GM15510 (cell line): ENCODE data around the gene CSF2RB.

Experiments used
- POLR2A ChIP-seq: IDR thresholded peaks from 3 replicates; pipeline ENCODE4 v1.6.1; 2011; ENCODE audit warnings: borderline replicate concordance; ENCODE audit not compliant: insufficient read length; ENCODE audit errors: extremely low read depth

The CSF2RB gene

DNA sequence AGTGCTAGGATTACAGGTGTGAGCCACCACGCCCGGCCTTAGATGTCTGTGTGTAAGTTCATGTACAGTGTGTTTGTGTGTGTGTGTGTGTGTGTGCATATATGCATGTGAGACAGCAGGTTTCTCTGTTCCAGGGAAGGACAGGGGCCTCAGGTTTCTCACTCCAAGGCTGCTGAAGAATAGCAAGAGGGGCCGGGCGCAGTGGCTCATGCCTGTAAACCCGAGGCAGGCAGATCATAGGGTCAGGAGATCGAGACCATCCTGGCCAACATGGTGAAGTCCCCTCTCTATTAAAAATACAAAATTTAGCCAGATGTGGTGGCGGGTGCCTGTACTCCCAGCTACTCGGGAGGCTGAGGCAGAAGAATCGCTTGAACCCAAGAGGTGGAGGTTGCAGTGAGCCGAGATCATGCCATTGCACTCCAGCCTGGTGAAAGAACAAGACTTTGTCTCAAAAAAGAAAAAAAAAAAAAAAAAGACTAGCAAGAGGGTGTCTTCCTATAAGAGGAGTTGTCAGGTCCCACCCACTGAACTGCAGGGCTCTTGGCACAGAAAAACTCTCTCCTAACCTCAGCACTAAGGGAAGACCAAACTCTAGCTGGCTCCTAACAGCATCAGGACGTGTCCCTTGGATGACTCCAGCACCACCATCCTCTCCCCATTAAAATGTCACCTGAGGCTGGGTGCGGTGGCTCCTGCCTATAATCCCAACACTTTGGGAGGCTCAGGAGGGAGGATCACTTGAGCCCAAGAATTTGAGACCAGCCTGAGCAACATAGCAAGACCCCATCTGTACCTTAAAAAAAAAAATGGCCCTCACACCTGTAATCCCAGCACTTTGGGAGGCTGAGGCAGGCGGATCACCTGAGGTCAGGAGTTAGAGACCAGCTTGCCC is 65.8 kb downstream of the CSF2RB start:
- TF ChIP-seq POLR2A: no peak

GRCh38 chr22:36981247-36981775 is 67.9 kb downstream of the CSF2RB start:
- no peak for TF ChIP-seq POLR2A

- no peak for TF ChIP-seq POLR2A
Observed at GRCh38 chr22:36982136-36982535, 68.7 kb downstream of the CSF2RB start.

DNA sequence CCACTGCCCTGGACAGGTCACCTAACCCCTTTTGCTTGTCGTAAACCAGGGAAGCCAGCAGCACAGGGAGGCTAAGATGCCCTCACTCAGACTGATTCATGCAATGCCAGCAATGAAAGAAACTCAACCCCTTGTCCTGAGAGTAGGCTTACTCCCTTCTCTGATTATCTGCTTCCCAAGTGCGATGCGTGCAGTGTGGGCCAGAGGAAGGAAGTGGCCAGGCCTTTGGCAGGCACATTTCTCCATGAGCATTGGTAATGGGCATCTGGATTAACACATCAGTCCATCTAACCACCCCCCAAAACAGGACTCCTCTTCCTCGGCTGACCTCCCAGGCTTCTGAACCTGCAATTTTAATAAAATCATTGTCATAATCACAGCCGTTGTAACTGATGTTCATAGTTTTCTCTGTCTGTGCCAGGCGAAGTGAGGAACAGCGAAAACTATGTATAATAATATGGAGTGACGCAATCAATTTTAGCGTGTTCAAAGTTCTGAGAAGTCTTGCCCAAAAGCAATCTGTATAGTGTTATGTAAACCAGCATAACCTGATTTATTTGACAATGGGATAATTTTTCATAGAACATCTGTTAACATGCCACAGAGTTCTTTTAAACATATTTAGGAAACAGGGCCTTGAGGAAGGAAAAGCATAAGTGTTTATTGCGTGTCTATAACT is 71.9 kb downstream of the CSF2RB start:
- no peak for TF ChIP-seq POLR2A

DNA sequence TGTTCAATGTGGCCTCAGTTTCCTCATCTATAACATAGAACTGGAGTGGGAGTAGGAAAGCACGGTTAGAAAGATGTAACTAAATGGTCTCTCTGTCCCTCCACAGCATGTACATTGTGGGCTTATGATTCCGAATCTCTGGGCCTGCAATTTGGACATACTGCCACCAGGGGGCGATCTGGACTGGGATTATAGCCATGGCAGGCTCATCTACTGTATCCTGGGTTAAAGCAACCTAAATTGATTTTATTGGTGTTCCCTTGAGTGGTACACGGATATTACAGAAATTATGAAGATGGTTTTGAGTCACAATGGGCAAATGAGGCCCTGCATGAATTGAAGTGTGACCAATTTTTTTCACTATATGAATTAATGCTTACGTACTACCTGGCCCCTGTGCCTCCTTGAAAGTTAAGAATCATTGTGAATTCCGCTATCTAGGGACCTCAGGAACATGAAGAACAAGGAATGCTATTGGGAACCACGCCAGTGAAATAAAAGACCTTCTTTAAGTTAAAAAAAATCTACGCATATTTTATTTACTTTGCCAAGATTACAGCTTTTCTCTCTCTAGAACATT is 72.9 kb downstream of the CSF2RB start:
- no peak for TF ChIP-seq POLR2A

DNA sequence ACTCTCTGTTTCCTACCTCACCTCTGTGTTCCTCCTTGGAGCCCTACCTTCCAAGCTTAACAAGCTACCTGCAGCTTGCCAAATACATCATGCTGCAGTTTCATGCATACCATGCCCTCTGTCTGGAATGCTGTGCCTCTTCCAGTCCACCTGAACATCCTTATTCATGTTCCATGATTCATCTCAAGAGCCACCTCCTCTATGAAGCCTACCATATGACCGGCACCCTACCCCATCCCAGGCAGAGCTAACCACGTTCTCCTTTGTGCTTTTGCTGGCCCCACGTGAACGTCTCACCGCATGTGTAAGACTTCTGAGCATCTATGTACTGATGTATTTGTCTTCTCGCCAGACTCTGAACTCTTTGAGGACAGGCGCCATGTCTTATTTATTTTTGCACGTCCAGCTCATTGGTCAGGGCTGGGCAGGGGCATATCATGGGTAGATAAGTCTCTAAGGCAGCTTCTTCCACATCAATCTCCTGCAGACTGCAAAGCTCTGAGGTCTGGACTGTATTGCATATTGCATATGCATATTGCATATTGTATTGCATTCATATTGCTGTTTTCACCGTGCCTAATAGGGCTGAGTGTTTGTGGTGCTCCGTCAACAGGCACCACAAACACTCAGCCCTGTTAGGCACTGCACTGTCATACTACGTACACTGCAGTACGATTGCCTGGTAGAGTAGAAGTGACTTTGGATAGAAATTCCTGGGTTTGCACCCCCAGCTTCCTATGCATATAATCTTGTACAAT is 74.8 kb downstream of the CSF2RB start:
- no peak for TF ChIP-seq POLR2A
